ENCODE measurements around the gene ERG. TPM values are rescaled to one million over a fixed set of nuclear protein-coding genes. Genes with fewer than 3 reads are reported as not detected.

ERG gene
- total and polyA plus RNA-seq, 12 donors = 9.5 to 30.5 (median 16.0) TPM

GRCh38 chr21:38349977-38350376, 148.3 kb downstream of the ERG start:
- peak overlapping the region in 1 of 10 donors; percentile 87 for H3K27ac ChIP-seq

GRCh38 chr21:38349111-38349746, 149.0 kb downstream of the ERG start:
- H3K4me1 ChIP-seq = peaks cover 0 to 29% (median 7%) of the 10 kb centered on the region in 9 donors
- ATAC-seq (peak in 3 of 8 donors; percentile 34 to 57 (median 53)), DNase-seq (no peak)
- peak overlapping the region in 1 of 10 donors; percentile 87 for H3K27ac ChIP-seq
- no peak overlapping the region for H3K4me3 ChIP-seq
- H3K27me3 ChIP-seq = peaks cover 0 to 13% (median 0%) of the 10 kb centered on the region in 7 donors
- WGBS, 2 donors = 46 to 52% methylated on average over 10 of the region's 10 CpGs
- intact Hi-C loops (cut with DNase I) = no loop called here
- H3K36me3 ChIP-seq = no peaks in the 10 kb centered on the region
- no peaks in the 10 kb centered on the region for H3K9me3 ChIP-seq
- no peak for TF ChIP-seq CTCF (IDR thresholded peaks at IDR 0.05)

More at GRCh38 chr21:38349977-38350376, 148.3 kb downstream of the ERG start:
- no peaks in the 10 kb centered on the region for H3K36me3 ChIP-seq
- H3K4me3 ChIP-seq = no peak overlapping the region
- H3K4me1 ChIP-seq = peaks cover 0 to 29% (median 7%) of the 10 kb centered on the region in 9 donors
- no peak for ATAC-seq
- H3K9me3 ChIP-seq = no peaks in the 10 kb centered on the region
- DNase-seq = no peak
- peaks cover 0 to 13% (median 0%) of the 10 kb centered on the region in 7 donors for H3K27me3 ChIP-seq
- intact Hi-C loops (cut with DNase I) = loop anchor here (5.0 to 10.0 kb wide), 6 partner anchors 133 to 675 kb away; no protein-coding TSS in a partner anchor
- TF ChIP-seq CTCF (IDR thresholded peaks at IDR 0.05) = no peak
- 94% methylated on average over 2 of the region's 2 CpGs for WGBS, 2 donors

- no peaks in the 10 kb centered on the region for H3K9me3 ChIP-seq
- WGBS, 2 donors = 89% methylated on average over 5 of the region's 5 CpGs
- peaks cover 0 to 18% (median 0%) of the 10 kb centered on the region in 9 donors for H3K4me1 ChIP-seq
- ATAC-seq (no peak), DNase-seq (no peak)
- no peak overlapping the region for H3K27ac ChIP-seq
- no peak for TF ChIP-seq CTCF (IDR thresholded peaks at IDR 0.05)
- H3K27me3 ChIP-seq = peaks cover 0 to 5% (median 0%) of the 10 kb centered on the region in 7 donors
- intact Hi-C loops (cut with DNase I) = no loop called here
- no peak overlapping the region for H3K4me3 ChIP-seq
- no peaks in the 10 kb centered on the region for H3K36me3 ChIP-seq
Measured at GRCh38 chr21:38346286-38346685, 152.0 kb downstream of the ERG start.

- Histone ChIP-seq H3K9me3 (no peaks in the 10 kb centered on the region), H3K27ac (peak overlapping the region in 1 of 10 donors; percentile 13), H3K4me3 (no peak overlapping the region), H3K4me1 (peaks cover 0 to 5% (median 0%) of the 10 kb centered on the region in 9 donors), H3K36me3 (no peaks in the 10 kb centered on the region), H3K27me3 (peaks cover 0 to 3% (median 0%) of the 10 kb centered on the region in 7 donors)
- peak in 2 of 8 donors; percentile 6 to 17 for ATAC-seq
- no peak for DNase-seq
- WGBS, 2 donors = 62 to 71% methylated on average over 6 of the region's 6 CpGs
- TF ChIP-seq CTCF (IDR thresholded peaks at IDR 0.05) = no peak
- intact Hi-C loops (cut with DNase I) = no loop called here
Measured at GRCh38 chr21:38343691-38344090, 154.6 kb downstream of the ERG start.

All from heart right ventricle (tissue), 16 donors.